Cardiac muscle cell (in vitro differentiated cells and primary cell): ENCODE measurements around the gene AK9. TPM values are rescaled to one million over a fixed set of nuclear protein-coding genes. Genes with fewer than 3 reads are reported as not detected.
A peak's percentile ranks its signal among the peaks of the same experiment; 100 is the strongest.

ENCODE experiments used
- DNase-seq, 2 donors: peaks; one replicate each; pipeline versions ENCODE4 v3.0.0 to v3.0.0-alpha.2; 2010 to 2017; ENCODE audit warnings: low read depth in 1 of 2, low spot score in 1 of 2
- H3K27ac ChIP-seq: fragments of 200-600 bp; sonication (generic); 2 replicates; pipeline ENCODE4 v1.5.1; 2016
- H3K27me3 ChIP-seq: fragments of 200-600 bp; sonication (generic); 2 replicates; pipeline ENCODE4 v1.6.0; 2016; ENCODE audit warnings: control low read depth
- H3K36me3 ChIP-seq: fragments of 200-600 bp; sonication (generic); 2 replicates; pipeline ENCODE4 v1.5.1; 2016; ENCODE audit warnings: control low read depth
- H3K4me1 ChIP-seq: fragments of 200-600 bp; sonication (generic); 2 replicates; pipeline ENCODE4 v1.8.1; 2017; ENCODE audit warnings: low read depth, mild to moderate bottlenecking, mixed run types
- H3K4me3 ChIP-seq: fragments of 200-600 bp; sonication (generic); 2 replicates; pipeline ENCODE4 v1.5.1; 2016; ENCODE audit warnings: mild to moderate bottlenecking
- H3K9me3 ChIP-seq: fragments of 200-600 bp; sonication (generic); 2 replicates; pipeline ENCODE4 v1.5.1; 2017; ENCODE audit warnings: low read depth, mild to moderate bottlenecking, control low read depth
- CTCF ChIP-seq: IDR thresholded peaks from 2 replicates; pipeline ENCODE4 v1.5.1; 2012; ENCODE audit warnings: low read depth, mild to moderate bottlenecking, low read length
- polyA plus RNA-seq: library from polyadenylated mRNA; unstranded; fragments of >200 nt; fragmentation: Nextera tagmentation; extraction: Ambion mirVana; gene quantifications from 2 replicates; pipeline ENCODE4 v1.2.1, GENCODE V29; 2016
- total RNA-seq: library from RNA; depleted of rRNA; stranded (reverse); fragments of >200 nt; gene quantifications from 2 replicates; pipeline ENCODE4 v1.2.3, GENCODE V29; 2016

Gene AK9
- total and polyA plus RNA-seq, 2 experiments from 2014 or later = 8.3 to 18.6 TPM

- H3K36me3 ChIP-seq = no peaks in the 10 kb centered on the region
- no peak for DNase-seq
- no peak for TF ChIP-seq CTCF
Measured at GRCh38 chr6:109446541-109446940, 244.5 kb downstream of the AK9 start.

GRCh38 chr6:109446072-109446471, 244.9 kb downstream of the AK9 start:
- H3K36me3 ChIP-seq = no peaks in the 10 kb centered on the region
- no peak for DNase-seq
- no peak overlapping the region for H3K4me3 ChIP-seq

More at GRCh38 chr6:109446541-109446940, 244.5 kb downstream of the AK9 start:
- H3K9me3 ChIP-seq = no peaks in the 10 kb centered on the region
- H3K27ac ChIP-seq = no peak overlapping the region
- H3K27me3 ChIP-seq = no peaks in the 10 kb centered on the region
- no peak overlapping the region for H3K4me3 ChIP-seq
- H3K4me1 ChIP-seq = peaks cover 4% of the 10 kb centered on the region

GRCh38 chr6:109445382-109445781, 245.6 kb downstream of the AK9 start:
- peak; percentile 18 for TF ChIP-seq CTCF
- no peaks in the 10 kb centered on the region for H3K27me3 ChIP-seq
- peaks cover 6% of the 10 kb centered on the region for H3K4me1 ChIP-seq
- DNase-seq = no peak
- no peak overlapping the region for H3K27ac ChIP-seq
- H3K9me3 ChIP-seq = no peaks in the 10 kb centered on the region
- no peak overlapping the region for H3K4me3 ChIP-seq
- H3K36me3 ChIP-seq = no peaks in the 10 kb centered on the region

More at GRCh38 chr6:109446072-109446471, 244.9 kb downstream of the AK9 start:
- H3K4me1 ChIP-seq = peaks cover 6% of the 10 kb centered on the region
- no peak overlapping the region for H3K27ac ChIP-seq
- no peaks in the 10 kb centered on the region for H3K27me3 ChIP-seq
- no peaks in the 10 kb centered on the region for H3K9me3 ChIP-seq
- TF ChIP-seq CTCF = no peak

- no peaks in the 10 kb centered on the region for H3K9me3 ChIP-seq
- H3K4me1 ChIP-seq = peaks cover 6% of the 10 kb centered on the region
- no peaks in the 10 kb centered on the region for H3K36me3 ChIP-seq
- no peak overlapping the region for H3K4me3 ChIP-seq
- no peak for TF ChIP-seq CTCF
- H3K27me3 ChIP-seq = no peaks in the 10 kb centered on the region
- no peak overlapping the region for H3K27ac ChIP-seq
- no peak for DNase-seq
Measured at GRCh38 chr6:109443425-109443950, 247.5 kb downstream of the AK9 start.

Other genes with a start within 250 kb of the AK9 start
- gene MICAL1, start 235.4 kb downstream of the AK9 start, total RNA-seq = 10.3 and 19.6 TPM in 2 replicates
- 6.8 and 8.6 TPM in 2 replicates for gene MICAL1, start 235.4 kb downstream of the AK9 start, polyA plus RNA-seq
- gene ZBTB24, start 208.0 kb downstream of the AK9 start, total RNA-seq = 4.3 and 5.3 TPM in 2 replicates
- gene ZBTB24, start 208.0 kb downstream of the AK9 start, polyA plus RNA-seq = 2.6 and 4.0 TPM in 2 replicates
- 15.8 and 17.4 TPM in 2 replicates for gene FIG4, start 94 bp upstream of the AK9 start, total RNA-seq
- 22.0 and 28.8 TPM in 2 replicates for gene FIG4, start 94 bp upstream of the AK9 start, polyA plus RNA-seq